H1 (cell line): Measurements from ENCODE around the gene MAP2K1. TPM values are rescaled to one million over a fixed set of nuclear protein-coding genes. Genes with fewer than 3 reads are reported as not detected.

Source experiments
- CTCF ChIA-PET: fragments of 300-600 bp; sonication (Branson Sonifier 250); formaldehyde crosslinking; loops from one replicate; lab custom pipeline; 2021; ENCODE audit not compliant: partially characterized antibody; lab: Charles Lee
- POLR2A ChIA-PET: fragments of 300-600 bp; sonication (Branson Sonifier 250); formaldehyde crosslinking; loops from one replicate; lab custom pipeline; 2021; ENCODE audit warnings: inconsistent platforms; ENCODE audit not compliant: partially characterized antibody; lab: Charles Lee
- DNase-seq, 2 experiments: peaks; one replicate each; pipeline versions ENCODE4 v3.0.0 to v3.0.0-alpha.2; 2010 to 2022; ENCODE audit warnings: low spot score in 2 of 2, low read depth in 1 of 2, mixed read lengths in 1 of 2
- FAIRE-seq: peaks from 2 replicates; lab custom pipeline; 2011; peaks lifted over from hg19 to GRCh38; lab: Jason Lieb, UNC
- H2AFZ ChIP-seq: 2 replicates; pipeline ENCODE4 v1.8.1; 2012; ENCODE audit warnings: low read length, inconsistent platforms
- H2AK5ac ChIP-seq: 2 replicates; pipeline ENCODE4 v1.6.1; 2013; ENCODE audit warnings: low read depth, low read length
- H2BK120ac ChIP-seq: replicated peaks from 2 replicates; pipeline ENCODE3; 2013; ENCODE audit warnings: low read depth, low read length, inconsistent platforms
- H2BK12ac ChIP-seq: 2 replicates; pipeline ENCODE4 v1.6.1; 2013; ENCODE audit warnings: low read depth, low read length
- H2BK15ac ChIP-seq: 2 replicates; pipeline ENCODE4 v1.6.1; 2013; ENCODE audit warnings: low read length
- H2BK20ac ChIP-seq: 2 replicates; pipeline ENCODE4 v1.6.1; 2013; ENCODE audit warnings: low read length
- H2BK5ac ChIP-seq: 2 replicates; pipeline ENCODE4 v1.6.1; 2013; ENCODE audit warnings: low read depth, low read length
- H3K14ac ChIP-seq: 2 replicates; pipeline ENCODE4 v1.6.1; 2013; ENCODE audit warnings: inconsistent platforms; ENCODE audit not compliant: insufficient read length
- H3K18ac ChIP-seq: 2 replicates; pipeline ENCODE4 v1.6.1; 2013; ENCODE audit warnings: low read length; ENCODE audit errors: extremely low read depth
- H3K23ac ChIP-seq: 2 replicates; pipeline ENCODE4 v1.6.1; 2013; ENCODE audit warnings: inconsistent platforms; ENCODE audit not compliant: insufficient read length
- H3K23me2 ChIP-seq: 2 replicates; pipeline ENCODE4 v1.6.1; 2013; ENCODE audit warnings: low read depth, low read length
- H3K27ac ChIP-seq: 2 replicates; pipeline ENCODE4 v1.6.1; 2011; ENCODE audit warnings: low read depth, low read length, inconsistent platforms
- H3K27me3 ChIP-seq, 4 experiments: replicated peaks in 1 of 4; 1 replicate in 1 of 4; 2 replicates in 3 of 4; pipeline versions ENCODE4 v1.6.1 to v1.8.1; 2011 to 2013; ENCODE audit warnings: low read length in 3 of 4, mild to moderate bottlenecking in 3 of 4, inconsistent platforms in 2 of 4, mixed read lengths in 2 of 4, moderate library complexity in 1 of 4; ENCODE audit not compliant: control insufficient read depth in 3 of 4, insufficient read depth in 3 of 4; ENCODE audit errors: extremely low read depth in 1 of 4
- H3K36me3 ChIP-seq, 4 experiments: 2 replicates each; pipeline versions ENCODE4 v1.6.1 to v1.8.1; 2011 to 2013; ENCODE audit warnings: mild to moderate bottlenecking in 4 of 4, low read length in 3 of 4, moderate library complexity in 2 of 4, control low read depth in 1 of 4, inconsistent platforms in 1 of 4; ENCODE audit not compliant: insufficient read depth in 4 of 4, control insufficient read depth in 2 of 4
- H3K4ac ChIP-seq: replicated peaks from 2 replicates; pipeline ENCODE3; 2013; ENCODE audit warnings: low read length, low read depth, mixed read lengths, inconsistent platforms; ENCODE audit not compliant: insufficient read length
- H3K4me1 ChIP-seq, 4 experiments: replicated peaks in 1 of 4; 1 replicate in 1 of 4; 2 replicates in 3 of 4; pipeline versions ENCODE4 v1.6.1 to v1.8.1; 2011 to 2013; ENCODE audit warnings: low read length in 3 of 4, inconsistent platforms in 2 of 4, mixed read lengths in 1 of 4; ENCODE audit not compliant: insufficient read depth in 4 of 4, control insufficient read depth in 3 of 4
- H3K4me2 ChIP-seq, 2 experiments: 2 replicates each; pipeline versions ENCODE4 v1.6.1 to v1.8.1; 2011 to 2013; ENCODE audit warnings: low read depth in 2 of 2, low read length in 2 of 2, control low read depth in 1 of 2, inconsistent platforms in 1 of 2, mild to moderate bottlenecking in 1 of 2; ENCODE audit not compliant: insufficient read depth in 1 of 2
- H3K4me3 ChIP-seq, 4 experiments: fragments of 200-600, 300-600 bp in 1 of 4; sonication (generic), shearing (Covaris generic), sonication (Bioruptor Twin) in 1 of 4; 2 replicates each; pipeline versions ENCODE4 v1.5.1 to v1.8.1; 2011 to 2016; ENCODE audit warnings: low read length in 4 of 4, low read depth in 3 of 4, control low read depth in 2 of 4, inconsistent platforms in 2 of 4, mild to moderate bottlenecking in 2 of 4, mixed read lengths in 1 of 4, moderate library complexity in 1 of 4; ENCODE audit not compliant: insufficient read depth in 2 of 4; ENCODE audit errors: extremely low read depth in 1 of 4
- H3K56ac ChIP-seq: replicated peaks from 2 replicates; pipeline ENCODE3; 2013; ENCODE audit warnings: low read depth, mild to moderate bottlenecking, mixed read lengths, low read length, inconsistent platforms; ENCODE audit not compliant: insufficient read length
- H3K79me1 ChIP-seq: 2 replicates; pipeline ENCODE4 v1.6.1; 2013; ENCODE audit warnings: low read depth, low read length, control low read depth
- H3K79me2 ChIP-seq, 2 experiments: 2 replicates each; pipeline versions ENCODE4 v1.6.1 to v1.8.1; 2012 to 2013; ENCODE audit warnings: low read length in 2 of 2, mild to moderate bottlenecking in 2 of 2, inconsistent platforms in 1 of 2; ENCODE audit not compliant: insufficient read depth in 2 of 2, control insufficient read depth in 1 of 2
- H3K9ac ChIP-seq, 4 experiments: replicated peaks in 1 of 4; 1 replicate in 1 of 4; 2 replicates in 3 of 4; pipeline versions ENCODE4 v1.6.1 to v1.8.1; 2011 to 2013; ENCODE audit warnings: low read depth in 3 of 4, low read length in 3 of 4, control low read depth in 2 of 4, mild to moderate bottlenecking in 2 of 4, moderate library complexity in 2 of 4, inconsistent platforms in 1 of 4; ENCODE audit errors: extremely low read depth in 1 of 4
- H3K9me3 ChIP-seq, 2 experiments: 2 replicates each; pipeline versions ENCODE4 v1.6.1 to v1.8.1; 2012 to 2013; ENCODE audit warnings: mild to moderate bottlenecking in 2 of 2, moderate library complexity in 2 of 2, control low read depth in 1 of 2, inconsistent platforms in 1 of 2, low read depth in 1 of 2, low read length in 1 of 2, mixed read lengths in 1 of 2; ENCODE audit not compliant: insufficient read depth in 2 of 2
- H4K20me1 ChIP-seq, 2 experiments: replicated peaks in 1 of 2; 2 replicates each; pipeline versions ENCODE3 to v1.8.1; 2011 to 2013; ENCODE audit warnings: inconsistent platforms in 2 of 2, low read length in 2 of 2, mild to moderate bottlenecking in 1 of 2; ENCODE audit not compliant: insufficient read depth in 2 of 2, control insufficient read depth in 1 of 2
- H4K5ac ChIP-seq: 2 replicates; pipeline ENCODE4 v1.6.1; 2013; ENCODE audit warnings: low read length, low read depth, mixed read lengths, inconsistent platforms; ENCODE audit not compliant: insufficient read length
- H4K8ac ChIP-seq: 2 replicates; pipeline ENCODE4 v1.8.0; 2013; ENCODE audit warnings: mild to moderate bottlenecking, moderate library complexity, low read length, inconsistent platforms; ENCODE audit not compliant: insufficient read depth; ENCODE audit errors: extremely low read depth
- H4K91ac ChIP-seq: replicated peaks from 2 replicates; pipeline ENCODE3; 2013; ENCODE audit warnings: low read length, mixed read lengths, inconsistent platforms; ENCODE audit not compliant: insufficient read length
- CBX5 ChIP-seq: fragments of 300-800, 300-1000 bp; sonication (generic); IDR thresholded peaks from 2 replicates; pipeline ENCODE4 v1.7.1; 2016; ENCODE audit warnings: antibody characterized with exemption, low read length, low read depth
- CTCF ChIP-seq, 3 experiments: IDR thresholded peaks; 1 replicate in 2 of 3; 2 replicates in 1 of 3; pipeline versions ENCODE4 v1.5.1 to v1.6.1; 2011; ENCODE audit warnings: low read length in 3 of 3, mild to moderate bottlenecking in 3 of 3, inconsistent platforms in 2 of 3, low read depth in 1 of 3, moderate library complexity in 1 of 3; ENCODE audit not compliant: insufficient read depth in 1 of 3; ENCODE audit errors: control extremely low read depth in 1 of 3
- SIN3A ChIP-seq, 2 experiments: IDR thresholded peaks in 1 of 2; conservative IDR thresholded peaks in 1 of 2; 2 replicates each; pipeline ENCODE4 v1.6.1; 2011 to 2012; ENCODE audit warnings: low read length in 2 of 2, improper control_type of control experiment in 1 of 2, low read depth in 1 of 2, mild to moderate bottlenecking in 1 of 2
- USF2 ChIP-seq: IDR thresholded peaks from 2 replicates; pipeline ENCODE4 v1.6.1; 2011; ENCODE audit warnings: low read length, improper control_type of control experiment
- WGBS, 2 experiments: shearing (Covaris generic) in 1 of 2; methylation state at CpG; one replicate each; pipeline versions ENCODE4 v1.1.6 to v1.1.7; 2013 to 2015; ENCODE audit warnings: low lambda C conversion rate in 2 of 2, mixed read lengths in 2 of 2, inconsistent platforms in 1 of 2, low coverage in 1 of 2, missing lambda C conversion rate in 1 of 2; ENCODE audit not compliant: insufficient replicate concordance in 2 of 2, insufficient coverage in 1 of 2, insufficient read length in 1 of 2; ENCODE audit errors: extremely low coverage in 1 of 2, missing lambda C conversion rate in 1 of 2; 5-methylcytosine and 5-hydroxymethylcytosine counted together
- polyA plus RNA-seq, 7 experiments: library from polyadenylated mRNA; depleted of rRNA in 3 of 7; stranded (reverse) in 5 of 7; unstranded in 2 of 7; fragments of >200 nt in 5 of 7; fragments of 200-250 nt in 2 of 7; gene quantifications; 1 replicate in 5 of 7; 2 replicates in 1 of 7; 4 replicates in 1 of 7; pipeline versions ENCODE4 v1.2.1 to v1.2.3, GENCODE V29; 2011 to 2013; ENCODE audit warnings: missing spikeins in 2 of 7, mixed read lengths in 2 of 7
- total RNA-seq: library from RNA; stranded (reverse); fragmentation: NEBNext Ultra II Directional; extraction: Animal tissue kit (Norgen Biotek cat#: 25700); gene quantifications from 2 replicates; pipeline ENCODE4 v1.2.1, GENCODE V29; 2021

The MAP2K1 gene
- total and polyA plus RNA-seq, 2 of the 8 experiments (the other 6 are each of a cell fraction or from before 2014, with no cell fraction given), result 54.7 to 78.2 TPM

- FAIRE-seq (no peak), DNase-seq (no peak)
- H3K27ac ChIP-seq, result no peak overlapping the region
- H4K8ac ChIP-seq, result no peak overlapping the region
- no peak overlapping the region for H3K56ac ChIP-seq
- H3K36me3 ChIP-seq, result peaks cover 0 to 12% (median 0%) of the 10 kb centered on the region in 4 experiments; a peak in 3 of 8 replicates
- peaks cover 2 to 8% of the 10 kb centered on the region in 2 experiments for H4K20me1 ChIP-seq
- H3K79me2 ChIP-seq, result peaks cover 17 to 90% of the 10 kb centered on the region in 2 experiments
- WGBS, 2 experiments, result 89% methylated on average over 5 of the region's 5 CpGs; no CpG with 5 or more reads in 1 of the 2 experiments
- H3K4me3 ChIP-seq, result no peak overlapping the region
- H3K4me2 ChIP-seq, result peak overlapping the region; percentile 4 to 21; a peak in 1 of 4 replicates
- no peak overlapping the region for H2BK20ac ChIP-seq
- no peak overlapping the region for H4K91ac ChIP-seq
- ChIA-PET CTCF (interaction anchor here (0.9 to 1.3 kb wide), 2 partner anchors 20 to 30 kb away, joined by 3 to 5 read pairs; partner anchors contain the start of gene MAP2K1), POLR2A (interaction anchor here (0.6 to 3.7 kb wide), 6 partner anchors 8 to 79 kb away, joined by 3 to 20 read pairs (median 4); partner anchors contain the start of gene MAP2K1)
- H3K4ac ChIP-seq, result no peak overlapping the region
- no peak overlapping the region for H2BK120ac ChIP-seq
- H4K5ac ChIP-seq, result no peak overlapping the region
- H2AK5ac ChIP-seq, result no peak overlapping the region
- H3K9ac ChIP-seq, result no peak overlapping the region
- H2BK12ac ChIP-seq, result no peak overlapping the region
- no peaks in the 10 kb centered on the region for H3K27me3 ChIP-seq
- H2BK5ac ChIP-seq, result no peak overlapping the region
- peaks cover 10 to 18% of the 10 kb centered on the region in 2 experiments for H3K9me3 ChIP-seq
- no peak overlapping the region for H3K14ac ChIP-seq
- H3K18ac ChIP-seq, result no peak overlapping the region
- peaks cover 2 to 13% (median 8%) of the 10 kb centered on the region in 4 experiments; a peak in 4 of 7 replicates for H3K4me1 ChIP-seq
- peaks cover 10% of the 10 kb centered on the region for H3K79me1 ChIP-seq
- no peak overlapping the region for H3K23ac ChIP-seq
- no peak overlapping the region for H2AFZ ChIP-seq
- H3K23me2 ChIP-seq, result no peaks in the 10 kb centered on the region
- no peak overlapping the region for H2BK15ac ChIP-seq
- TF ChIP-seq SIN3A (conservative IDR thresholded peaks at IDR 0.05 in 1 of 2, IDR thresholded peaks at IDR 0.05 in 1 of 2; ENCODE audit: low read depth in 1 of 2, low read length in 2 of 2) (no peak), CBX5 (no peak), USF2 (no peak), CTCF (IDR thresholded peaks at IDR 0.05; ENCODE audit: control extremely low read depth in 1 of 3, insufficient read depth in 1 of 3, low read depth in 1 of 3, low read length in 3 of 3) (no peak)
Measured at GRCh38 chr15:66417736-66418135, 31.0 kb downstream of the MAP2K1 start.
